ENCODE measurements around the gene GRM1. TPM values are rescaled to one million over a fixed set of nuclear protein-coding genes. Genes with fewer than 3 reads are reported as not detected.

Gene GRM1
- total and polyA plus RNA-seq, 9 of the 15 experiments (the other 6 are each of a cell fraction or from before 2014, with no cell fraction given), result not detected

DNA sequence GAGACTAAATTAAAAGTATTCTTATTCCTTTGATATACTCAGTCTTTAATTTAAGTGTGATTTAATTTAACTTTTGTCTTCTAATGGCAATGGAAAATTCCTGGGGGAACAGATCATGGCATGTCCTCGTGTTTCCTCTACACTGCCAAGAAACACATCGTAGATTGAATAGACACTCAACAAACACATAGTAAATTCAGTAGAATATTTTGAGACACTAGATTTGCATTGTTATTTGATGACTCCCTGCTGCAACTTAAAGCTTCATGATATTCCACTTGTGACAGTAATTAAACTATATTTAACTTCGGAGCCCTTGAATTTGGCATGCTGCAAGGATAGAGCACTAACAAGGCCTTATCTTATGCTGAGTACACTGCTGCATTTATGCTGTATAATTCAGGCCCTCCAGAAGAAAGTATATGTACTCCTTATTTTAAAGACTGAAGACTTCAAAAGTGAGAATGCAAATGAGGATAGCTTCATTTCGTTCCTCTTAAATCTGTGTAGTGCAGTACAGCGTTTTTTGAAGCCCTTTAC lies 84.3 kb downstream of the GRM1 start:
- FAIRE-seq, result no peak
- BruUV-seq (replicated peaks), result no TSS peak
- in situ Hi-C loops (cut with MboI) (no loop called here), intact Hi-C loops (cut with micrococcal nuclease) (no loop called here)
- H4K20me1 ChIP-seq (replicated peaks; ENCODE audit: control insufficient read depth, insufficient read depth, low read length), result no peaks in the 10 kb centered on the region
- H3K27ac ChIP-seq (ENCODE audit: extremely low read depth, low read depth, low read length), result no peak overlapping the region
- H3K4me2 ChIP-seq (ENCODE audit: insufficient read depth, low read length), result no peak overlapping the region
- H3K4me1 ChIP-seq (replicated peaks in 1 of 2; ENCODE audit: control insufficient read depth in 2 of 2, insufficient read depth in 2 of 2, low read length in 2 of 2), result no peaks in the 10 kb centered on the region
- H3K4me3 ChIP-seq, result no peak overlapping the region
- H2AFZ ChIP-seq (ENCODE audit: low read depth, low read length), result no peak overlapping the region
- no peaks in the 10 kb centered on the region for H3K9me1 ChIP-seq (ENCODE audit: control insufficient read depth, insufficient read depth, low read length)
- H3K36me3 ChIP-seq (ENCODE audit: control insufficient read depth, insufficient read depth, low read length), result no peaks in the 10 kb centered on the region
- H3K9ac ChIP-seq (ENCODE audit: insufficient read depth in 1 of 2, low read depth in 2 of 2, low read length in 2 of 2), result no peak overlapping the region
- no peak for TF ChIP-seq ETV6 (IDR thresholded peaks at IDR 0.05; ENCODE audit: borderline replicate concordance in 1 of 2, low read depth in 2 of 2, low read length in 1 of 2)
- no peak for TF ChIP-seq ETV6 (CRISPR knock-in tag; IDR thresholded peaks at IDR 0.05; ENCODE audit: borderline replicate concordance)
- TF ChIP-seq MYNN (IDR thresholded peaks at IDR 0.05), result no peak
- TF ChIP-seq MYNN (CRISPR knock-in tag; IDR thresholded peaks at IDR 0.05), result no peak
- no peak for TF ChIP-seq PTBP1 (IDR thresholded peaks at IDR 0.05; ENCODE audit: low read depth, low read length)
- no peak for TF ChIP-seq ZKSCAN3 (CRISPR knock-in tag; IDR thresholded peaks at IDR 0.05)
- no peak for TF ChIP-seq ZFP91 (CRISPR knock-in tag; IDR thresholded peaks at IDR 0.05)
- no peak for TF ChIP-seq HIVEP1 (CRISPR knock-in tag; IDR thresholded peaks at IDR 0.05)
- no peak for TF ChIP-seq MYC (IDR thresholded peaks at IDR 0.05; ENCODE audit: low read depth, low read length)
- TF ChIP-seq MYC (CRISPR knock-in tag; IDR thresholded peaks at IDR 0.05; ENCODE audit: borderline replicate concordance, low read depth), result no peak
- no peak for TF ChIP-seq HEY1 (CRISPR knock-in tag; IDR thresholded peaks at IDR 0.05; ENCODE audit: borderline replicate concordance)
- TF ChIP-seq FOXA3 (CRISPR knock-in tag; conservative IDR thresholded peaks at IDR 0.05 in 1 of 2, IDR thresholded peaks at IDR 0.05 in 1 of 2), result no peak
- ChIA-PET CTCF (ENCODE audit: low intra/inter-chr PET ratio) (no interaction called here), POLR2A (no interaction called here)
- H3K79me2 ChIP-seq (ENCODE audit: control insufficient read depth, insufficient read depth, low read length), result no peaks in the 10 kb centered on the region
- no peaks in the 10 kb centered on the region for H3K9me3 ChIP-seq (replicated peaks; ENCODE audit: control insufficient read depth, insufficient read depth, low read depth, low read length)
- no peaks in the 10 kb centered on the region for H3K27me3 ChIP-seq (ENCODE audit: control insufficient read depth in 2 of 2, insufficient read depth in 2 of 2, low read length in 2 of 2)
- DNase-seq (ENCODE audit: extremely low read depth in 1 of 4, low spot score in 3 of 4), result no peak
- WGBS (ENCODE audit: insufficient coverage, low coverage, missing lambda C conversion rate), result under 1% methylated on average over 5 of the region's 5 CpGs
- no peak for ATAC-seq
